Measurements from ENCODE around the gene PDE8B. TPM values are rescaled to one million over a fixed set of nuclear protein-coding genes. Genes with fewer than 3 reads are reported as not detected.
"Not testable (repeated sequence)": the region's sequence is repeated elsewhere in the genome, so short reads cannot be mapped to it uniquely, and the experiment has no call there.

The PDE8B gene
- total RNA-seq, 1 donor from 2014 or later, result not detected

- DNase-seq (ENCODE audit: low read depth), result no peak
Observed at GRCh38 chr5:77356740-77357139, 146.3 kb downstream of the PDE8B start.

GRCh38 chr5:77358255-77359205, 148.1 kb downstream of the PDE8B start:
- DNase-seq (ENCODE audit: low read depth), result no peak

GRCh38 chr5:77359231-77359630, 148.8 kb downstream of the PDE8B start:
- DNase-seq (ENCODE audit: low read depth), result no peak

- DNase-seq (ENCODE audit: low read depth), result no peak
Observed at GRCh38 chr5:77360381-77360780, 149.9 kb downstream of the PDE8B start.

GRCh38 chr5:77360973-77361372, 150.5 kb downstream of the PDE8B start:
- DNase-seq (ENCODE audit: low read depth), result no peak

- DNase-seq (ENCODE audit: low read depth), result no peak
Observed at GRCh38 chr5:77366717-77367500, 156.4 kb downstream of the PDE8B start.

- no peak for DNase-seq (ENCODE audit: low read depth)
Observed at GRCh38 chr5:77367741-77368140, 157.3 kb downstream of the PDE8B start.

GRCh38 chr5:77368367-77368766, 157.9 kb downstream of the PDE8B start:
- no peak for DNase-seq (ENCODE audit: low read depth)

- no peak for DNase-seq (ENCODE audit: low read depth)
Observed at GRCh38 chr5:77369566-77369965, 159.1 kb downstream of the PDE8B start.

- DNase-seq (ENCODE audit: low read depth), result no peak
Observed at GRCh38 chr5:77374686-77375085, 164.2 kb downstream of the PDE8B start.

GRCh38 chr5:77376609-77377300, 166.3 kb downstream of the PDE8B start:
- DNase-seq (ENCODE audit: low read depth), result no peak

- no peak for DNase-seq (ENCODE audit: low read depth)
Observed at GRCh38 chr5:77379558-77380061, 169.1 kb downstream of the PDE8B start.

GRCh38 chr5:77380636-77381035, 170.2 kb downstream of the PDE8B start:
- DNase-seq (ENCODE audit: low read depth), result no peak

GRCh38 chr5:77383336-77383735, 172.9 kb downstream of the PDE8B start:
- not testable (repeated sequence) for DNase-seq (ENCODE audit: low read depth)

GRCh38 chr5:77386340-77386739, 175.9 kb downstream of the PDE8B start:
- not testable (repeated sequence) for DNase-seq (ENCODE audit: low read depth)

GRCh38 chr5:77389746-77390145, 179.3 kb downstream of the PDE8B start:
- DNase-seq (ENCODE audit: low read depth), result no peak

GRCh38 chr5:77390221-77390620, 179.7 kb downstream of the PDE8B start:
- DNase-seq (ENCODE audit: low read depth), result no peak

- peak; percentile 10 for DNase-seq (ENCODE audit: low read depth)
Observed at GRCh38 chr5:77390795-77391194, 180.3 kb downstream of the PDE8B start.

GRCh38 chr5:77391240-77391765, 180.8 kb downstream of the PDE8B start:
- DNase-seq (ENCODE audit: low read depth), result no peak

GRCh38 chr5:77394064-77394715, 183.7 kb downstream of the PDE8B start:
- DNase-seq (ENCODE audit: low read depth), result no peak

GRCh38 chr5:77396017-77396416, 185.5 kb downstream of the PDE8B start:
- no peak for DNase-seq (ENCODE audit: low read depth)
